ENCODE results near the gene TMEM222. TPM values are rescaled to one million over a fixed set of nuclear protein-coding genes. Genes with fewer than 3 reads are reported as not detected.

The TMEM222 gene
- total RNA-seq, 2 experiments from 2014 or later, result 38.4 to 40.2 TPM

DNA sequence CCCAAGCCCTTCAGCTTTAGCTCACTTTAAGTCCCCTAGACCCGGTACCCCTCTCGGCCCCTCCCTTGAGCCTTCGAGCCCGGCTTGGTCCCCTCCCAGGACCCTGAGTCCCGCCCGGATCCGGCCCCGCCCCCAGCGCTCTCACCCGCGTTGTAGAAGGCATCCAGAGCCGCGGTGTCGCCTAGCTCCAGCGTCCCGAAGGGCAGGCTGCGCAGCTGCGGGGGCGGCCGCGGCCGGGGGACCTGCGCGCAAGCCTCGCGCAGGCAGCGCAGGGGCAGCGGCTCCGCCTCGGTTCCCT is 44.1 kb downstream of the TMEM222 start:
- ChIA-PET POLR2A (interaction anchor here (0.6 kb wide), 1 partner anchor 64 kb away, joined by 3 read pairs; no protein-coding TSS in a partner anchor), CTCF (interaction anchor here (0.6 to 5.5 kb wide), 25 partner anchors 9 to 1712 kb away, joined by 3 to 53 read pairs (median 4); partner anchors contain the start of genes STX12, SYTL1 and WASF2)
- no peaks in the 10 kb centered on the region for H3K9me3 Mint-ChIP-seq
- H3K4me1 Mint-ChIP-seq, result peaks cover 46% of the 10 kb centered on the region
- H3K27ac Mint-ChIP-seq, result peak overlapping the region; percentile 82
- DNase-seq, result peak; percentile 79
- H3K36me3 Mint-ChIP-seq (ENCODE audit: low read depth), result no peaks in the 10 kb centered on the region
- H3K27me3 Mint-ChIP-seq, result no peaks in the 10 kb centered on the region
- peak overlapping the region; percentile 77 for H3K4me3 Mint-ChIP-seq

DNA sequence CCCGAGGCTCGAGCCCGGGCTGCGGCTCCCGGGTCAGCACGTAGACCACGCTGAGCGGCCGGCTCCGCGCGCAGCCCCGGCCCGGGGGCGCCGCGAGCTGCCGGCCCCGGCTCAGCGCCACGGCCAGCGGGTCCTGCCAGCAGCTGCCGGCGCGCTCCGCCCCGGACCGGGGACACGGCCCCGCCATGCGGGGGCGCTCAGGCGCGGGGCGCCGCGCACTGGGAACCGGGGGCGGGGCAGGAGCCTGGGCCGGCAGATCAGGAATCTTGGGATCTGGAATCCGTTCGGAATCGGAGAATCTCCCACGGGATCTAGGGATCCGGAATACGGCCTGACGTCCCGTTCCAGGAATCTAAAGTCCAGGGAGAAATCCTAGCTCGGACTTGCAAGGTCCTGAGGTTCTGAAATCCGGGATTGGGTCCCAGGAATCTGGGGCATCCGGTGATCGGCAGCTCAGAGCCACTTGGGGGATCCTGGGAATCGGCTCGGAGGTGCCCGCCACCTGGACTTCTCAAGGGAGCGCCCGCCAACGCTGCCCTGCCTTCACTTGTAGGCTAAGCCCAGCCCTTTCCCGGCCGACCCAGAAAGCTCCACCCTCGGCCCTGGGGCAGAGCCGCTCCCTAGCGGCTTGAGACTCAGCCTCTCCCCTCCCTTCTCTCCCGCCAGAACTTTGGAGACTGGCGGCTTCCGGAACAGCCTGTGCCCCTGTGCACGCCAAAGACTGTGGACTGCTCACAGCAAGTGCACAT is 44.6 kb downstream of the TMEM222 start, which contains the start of gene MAP3K6:
TSS of gene MAP3K6 (minus strand) at position 551 of the 749 bp plus-strand sequence. CDS start at position 187, 364 bp downstream.
- no peaks in the 10 kb centered on the region for H3K36me3 Mint-ChIP-seq (ENCODE audit: low read depth)
- H3K4me3 Mint-ChIP-seq, result peak within 1 kb of the TSS; percentile 77
- H3K27ac Mint-ChIP-seq, result peak within 1 kb of the TSS; percentile 82
- POLR2A ChIA-PET, result no interaction called here
- no peaks in the 10 kb centered on the region for H3K27me3 Mint-ChIP-seq
- CTCF ChIA-PET, result interaction anchor here (0.6 to 5.5 kb wide), 28 partner anchors 9 to 1713 kb away, joined by 3 to 53 read pairs (median 4); partner anchors contain the start of genes STX12, SYTL1 and WASF2
- peaks cover 44% of the 10 kb centered on the region for H3K4me1 Mint-ChIP-seq
- DNase-seq, result peak; percentile 36
- no peaks in the 10 kb centered on the region for H3K9me3 Mint-ChIP-seq

DNA sequence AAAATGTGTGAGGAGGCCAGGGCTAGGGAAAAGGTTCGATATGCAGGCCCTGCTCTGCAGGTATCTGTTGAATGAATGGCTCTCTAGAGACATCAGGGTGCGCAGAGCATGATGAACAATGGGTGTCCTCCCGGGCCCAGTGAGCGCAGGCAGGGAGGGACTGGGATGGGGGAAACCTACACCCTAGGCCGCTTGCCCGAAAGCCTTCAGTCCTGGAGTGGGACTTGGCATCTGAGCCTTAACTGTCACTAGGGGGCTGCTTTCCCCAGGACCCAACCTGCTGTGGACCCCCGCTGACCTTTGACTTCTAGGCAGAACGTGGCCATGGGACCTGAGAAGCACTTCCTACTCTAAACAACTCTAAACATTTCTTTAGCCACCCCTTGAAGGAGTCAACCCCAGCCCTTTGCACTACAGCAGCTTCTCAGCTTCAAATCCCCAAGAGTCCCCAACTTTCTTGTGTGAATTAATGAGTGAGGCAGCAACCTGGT is 45.2 kb downstream of the TMEM222 start:
- H3K36me3 Mint-ChIP-seq (ENCODE audit: low read depth), result no peaks in the 10 kb centered on the region
- H3K27me3 Mint-ChIP-seq, result no peaks in the 10 kb centered on the region
- peak overlapping the region; percentile 52 for H3K27ac Mint-ChIP-seq
- ChIA-PET CTCF (interaction anchor here (0.8 to 5.5 kb wide), 18 partner anchors 10 to 159 kb away, joined by 3 to 53 read pairs (median 6); partner anchors contain the start of genes SYTL1 and WASF2), POLR2A (no interaction called here)
- peak overlapping the region; percentile 67 for H3K4me3 Mint-ChIP-seq
- no peaks in the 10 kb centered on the region for H3K9me3 Mint-ChIP-seq
- H3K4me1 Mint-ChIP-seq, result peaks cover 44% of the 10 kb centered on the region
- no peak for DNase-seq

DNA sequence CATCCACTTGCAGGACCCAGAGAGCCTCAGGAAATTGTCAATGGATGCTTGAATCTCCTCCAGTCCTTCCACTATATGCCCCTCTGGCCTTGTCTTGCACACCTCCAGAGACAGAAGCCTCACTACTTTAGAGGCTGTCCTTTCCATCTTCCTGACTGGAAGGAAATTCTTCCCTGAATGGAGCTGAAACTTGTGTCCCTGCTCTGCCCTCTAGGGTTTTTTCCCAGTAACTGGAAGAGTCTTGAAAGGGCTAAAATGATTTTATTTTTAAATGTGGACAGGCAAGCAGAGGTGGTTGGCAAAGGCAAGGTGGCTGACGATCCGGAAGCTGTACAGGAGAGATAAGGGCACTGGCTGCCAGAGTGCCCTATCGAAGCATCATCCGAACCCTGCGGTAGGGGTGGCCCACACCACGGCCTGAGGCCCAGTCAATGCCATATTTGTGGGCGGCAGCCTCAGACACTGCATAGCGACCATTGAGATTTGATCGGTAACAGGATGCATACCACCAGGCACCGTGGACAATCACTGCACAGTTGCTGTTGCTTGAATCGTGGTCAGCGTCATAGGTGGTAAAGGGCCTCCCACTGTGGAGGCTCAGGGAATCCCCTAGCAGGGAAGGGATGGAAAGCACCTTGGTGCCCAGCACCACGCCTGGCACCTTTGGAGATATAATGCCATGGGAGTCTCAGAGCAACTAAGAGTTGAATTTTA is 47.1 kb downstream of the TMEM222 start:
- ChIA-PET CTCF (interaction anchor here (1.1 to 5.5 kb wide), 5 partner anchors 12 to 36 kb away, joined by 3 to 53 read pairs (median 4); no protein-coding TSS in a partner anchor), POLR2A (interaction anchor here (0.6 kb wide), 1 partner anchor 36 kb away, joined by 3 read pairs; no protein-coding TSS in a partner anchor)
- no peaks in the 10 kb centered on the region for H3K36me3 Mint-ChIP-seq (ENCODE audit: low read depth)
- H3K27ac Mint-ChIP-seq, result peak overlapping the region; percentile 75
- no peak for DNase-seq
- no peaks in the 10 kb centered on the region for H3K9me3 Mint-ChIP-seq
- peaks cover 44% of the 10 kb centered on the region for H3K4me1 Mint-ChIP-seq
- no peak overlapping the region for H3K4me3 Mint-ChIP-seq
- H3K27me3 Mint-ChIP-seq, result no peaks in the 10 kb centered on the region

DNA sequence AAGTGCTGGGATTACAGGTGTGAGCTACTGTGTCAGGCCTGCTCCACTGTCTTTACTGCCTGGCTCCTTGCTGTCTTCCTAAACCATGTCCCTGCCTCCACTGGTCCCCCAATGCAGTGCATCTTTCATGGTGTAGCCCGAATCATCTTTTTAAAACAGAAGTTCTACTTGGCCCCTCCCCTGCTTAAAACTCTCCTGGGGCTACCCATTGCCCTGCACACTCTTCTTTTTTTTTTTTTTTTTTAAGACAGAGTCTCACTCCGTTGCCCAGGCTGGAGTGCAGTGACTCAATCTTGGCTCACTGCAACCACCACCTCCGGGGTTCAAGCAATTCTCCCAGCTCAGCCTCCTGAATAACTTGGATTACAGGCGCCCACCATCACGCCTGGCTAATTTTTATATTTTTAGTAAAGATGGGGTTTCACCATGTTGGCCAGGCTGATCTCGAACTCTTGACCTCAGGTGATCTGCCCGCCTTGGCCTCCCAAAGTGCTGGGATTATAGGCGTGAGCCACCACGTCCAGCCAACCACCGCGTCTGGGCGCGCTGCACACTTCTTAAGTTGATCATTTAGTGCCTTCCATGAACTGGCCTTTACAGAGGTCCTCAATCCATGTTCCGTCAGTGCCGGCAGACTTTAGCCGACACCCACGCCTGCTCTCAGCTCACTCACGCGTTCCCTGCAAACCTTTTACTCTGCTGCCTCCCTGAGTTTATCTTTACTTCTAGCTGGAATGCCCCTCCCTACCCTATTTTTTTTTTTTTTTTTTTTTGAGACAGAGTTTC is 50.3 kb downstream of the TMEM222 start:
- Mint-ChIP-seq H3K4me3 (no peak overlapping the region), H3K4me1 (peaks cover 24% of the 10 kb centered on the region), H3K27me3 (peaks cover 2% of the 10 kb centered on the region), H3K27ac (no peak overlapping the region), H3K36me3 (ENCODE audit: low read depth) (no peaks in the 10 kb centered on the region), H3K9me3 (no peaks in the 10 kb centered on the region)
- CTCF ChIA-PET, result interaction anchor here (1.1 to 2.3 kb wide), 4 partner anchors 10 to 40 kb away, joined by 3 to 6 read pairs (median 4); partner anchors contain the start of gene CD164L2
- DNase-seq, result no peak
- POLR2A ChIA-PET, result no interaction called here

DNA sequence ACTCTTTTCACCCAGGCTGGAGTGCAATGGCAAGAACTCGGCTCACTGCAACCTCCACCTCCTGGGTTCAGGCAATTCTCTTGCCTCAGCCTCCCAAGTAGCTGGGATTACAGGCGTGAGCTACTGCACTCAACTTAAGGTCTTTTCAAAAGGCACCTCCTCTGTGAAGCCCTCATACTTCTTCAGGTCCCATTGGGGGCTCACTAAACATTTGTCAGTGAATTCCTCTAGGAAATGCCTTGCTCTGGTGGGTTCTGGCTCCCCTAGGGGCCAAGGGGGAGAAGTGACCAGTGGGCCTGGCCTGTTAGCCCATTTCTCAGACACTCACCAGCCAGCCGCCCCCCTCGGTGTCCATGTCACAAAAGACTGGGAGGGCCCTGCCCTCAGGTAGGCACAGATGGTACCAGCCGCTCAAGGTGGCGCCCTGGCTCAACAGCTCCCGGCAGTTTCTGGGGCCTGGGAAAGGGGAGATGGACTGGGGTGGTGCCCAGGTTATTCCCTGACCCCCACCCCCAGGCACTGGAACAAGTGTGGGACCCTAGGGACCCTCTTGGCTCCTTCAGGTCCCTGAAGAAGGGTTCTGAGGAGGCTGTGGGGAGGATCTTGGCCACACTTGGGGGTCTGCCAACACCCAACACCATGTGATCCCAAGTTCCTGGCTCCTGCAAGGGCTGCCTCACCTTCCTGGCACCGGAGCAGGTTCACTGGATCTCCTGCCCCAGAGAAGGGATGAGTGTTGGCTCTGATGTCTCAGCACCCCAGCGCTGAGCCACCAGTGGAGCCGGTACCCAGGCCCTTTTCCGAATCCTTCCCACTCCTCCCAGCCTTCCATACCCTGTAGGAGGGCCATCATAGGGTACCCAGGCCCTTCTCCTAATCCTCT is 51.1 kb downstream of the TMEM222 start:
- peaks cover 18% of the 10 kb centered on the region for H3K4me1 Mint-ChIP-seq
- peak overlapping the region; percentile 11 for H3K27ac Mint-ChIP-seq
- ChIA-PET CTCF (interaction anchor here (1.1 to 2.3 kb wide), 3 partner anchors 10 to 41 kb away, joined by 3 to 6 read pairs (median 4); partner anchors contain the start of gene CD164L2), POLR2A (no interaction called here)
- no peaks in the 10 kb centered on the region for H3K36me3 Mint-ChIP-seq (ENCODE audit: low read depth)
- H3K9me3 Mint-ChIP-seq, result no peaks in the 10 kb centered on the region
- H3K27me3 Mint-ChIP-seq, result peaks cover 2% of the 10 kb centered on the region
- H3K4me3 Mint-ChIP-seq, result no peak overlapping the region
- DNase-seq, result no peak

DNA sequence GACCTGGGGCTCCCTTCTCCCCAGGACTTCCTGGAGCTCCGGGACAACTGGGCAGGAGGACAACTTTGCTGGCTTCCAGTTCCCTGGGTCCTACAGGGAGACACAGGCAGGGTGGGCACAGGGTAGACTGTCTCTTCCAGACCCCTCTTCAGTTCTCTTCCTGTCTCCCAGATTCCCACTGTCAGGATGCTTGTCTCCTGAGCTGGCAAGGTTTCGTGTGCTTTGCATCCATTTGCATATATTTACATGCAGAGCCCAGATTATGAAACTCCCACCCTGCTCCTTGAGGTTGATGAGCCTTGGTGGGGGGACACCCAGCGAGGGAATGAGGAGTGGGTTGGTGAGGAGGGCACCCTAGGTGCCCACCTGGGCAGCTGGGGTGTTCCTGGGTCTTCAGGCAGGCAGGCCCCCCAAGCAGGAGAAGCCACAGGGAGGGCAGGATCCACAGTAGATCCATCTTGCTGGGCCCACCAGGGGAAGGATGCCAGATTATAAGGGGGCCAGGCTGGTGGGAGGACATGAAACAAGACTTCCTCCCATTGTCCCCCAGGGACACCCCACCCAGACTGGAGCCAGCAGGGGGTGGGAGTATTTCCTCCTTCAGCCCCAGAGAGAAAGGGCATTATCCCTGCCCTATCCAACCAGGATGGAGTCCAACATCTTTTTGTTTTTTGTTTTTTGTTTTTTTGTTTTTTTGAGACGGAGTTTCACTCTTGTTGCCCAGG is 52.6 kb downstream of the TMEM222 start, which contains the start of gene FCN3:
TSS of gene FCN3 (minus strand) at position 463 of the 725 bp plus-strand sequence. CDS start at position 457, 6 bp downstream.
- no peaks in the 10 kb centered on the region for H3K9me3 Mint-ChIP-seq
- no peaks in the 10 kb centered on the region for H3K36me3 Mint-ChIP-seq (ENCODE audit: low read depth)
- no peak within 1 kb of the TSS for H3K4me3 Mint-ChIP-seq
- DNase-seq, result no peak
- ChIA-PET POLR2A (interaction anchor here (0.6 kb wide), 1 partner anchor 15 kb away, joined by 9 read pairs; no protein-coding TSS in a partner anchor), CTCF (interaction anchor here (1.4 kb wide), 1 partner anchor 17 kb away, joined by 8 read pairs; no protein-coding TSS in a partner anchor)
- peaks cover 2% of the 10 kb centered on the region for H3K27me3 Mint-ChIP-seq
- H3K4me1 Mint-ChIP-seq, result peaks cover 7% of the 10 kb centered on the region
- H3K27ac Mint-ChIP-seq, result peak within 1 kb of the TSS; percentile 11

DNA sequence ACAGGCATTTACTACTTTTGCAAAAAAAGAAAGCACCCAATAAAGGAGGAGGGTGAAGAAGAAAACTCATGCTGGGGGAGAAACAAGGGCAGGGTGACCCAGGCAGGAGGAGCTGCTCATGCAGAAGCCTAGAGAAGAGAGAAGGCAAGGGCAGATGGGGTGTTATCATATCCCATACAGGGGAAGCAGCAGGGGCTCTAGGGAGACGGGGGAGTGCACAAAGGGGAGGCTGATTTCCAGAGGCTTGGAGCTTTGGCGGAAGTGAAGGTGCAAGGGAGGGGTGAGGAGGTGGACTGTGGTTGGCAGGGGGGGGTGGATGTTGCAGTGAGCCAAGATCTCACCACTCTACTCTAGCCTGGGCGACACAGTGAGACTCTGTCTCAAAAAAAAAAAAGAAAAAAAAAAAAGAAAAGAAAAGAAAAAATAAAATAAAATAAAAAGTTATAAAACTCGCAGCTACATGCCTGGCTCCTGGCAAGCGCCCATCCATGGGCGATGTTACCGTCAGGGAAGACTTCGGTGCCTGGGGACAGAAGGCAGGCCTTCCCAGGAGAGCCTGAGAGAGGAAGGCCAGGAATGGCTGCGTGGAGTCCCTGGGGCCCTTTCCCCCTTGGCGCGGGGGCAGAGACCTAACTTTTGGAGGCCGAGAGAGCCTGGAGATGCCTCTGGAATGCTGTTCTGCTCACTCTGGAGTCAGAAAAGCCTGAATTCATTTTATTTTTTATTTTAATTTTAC is 56.0 kb downstream of the TMEM222 start:
- Mint-ChIP-seq H3K4me3 (no peak overlapping the region), H3K4me1 (no peaks in the 10 kb centered on the region), H3K27me3 (peaks cover 5% of the 10 kb centered on the region), H3K27ac (no peak overlapping the region), H3K9me3 (no peaks in the 10 kb centered on the region), H3K36me3 (ENCODE audit: low read depth) (no peaks in the 10 kb centered on the region)
- ChIA-PET POLR2A (no interaction called here), CTCF (interaction anchor here (0.6 to 1.9 kb wide), 6 partner anchors 10 to 78 kb away, joined by 3 to 5 read pairs (median 4); partner anchors contain the start of gene MAP3K6)
- DNase-seq, result no peak

DNA sequence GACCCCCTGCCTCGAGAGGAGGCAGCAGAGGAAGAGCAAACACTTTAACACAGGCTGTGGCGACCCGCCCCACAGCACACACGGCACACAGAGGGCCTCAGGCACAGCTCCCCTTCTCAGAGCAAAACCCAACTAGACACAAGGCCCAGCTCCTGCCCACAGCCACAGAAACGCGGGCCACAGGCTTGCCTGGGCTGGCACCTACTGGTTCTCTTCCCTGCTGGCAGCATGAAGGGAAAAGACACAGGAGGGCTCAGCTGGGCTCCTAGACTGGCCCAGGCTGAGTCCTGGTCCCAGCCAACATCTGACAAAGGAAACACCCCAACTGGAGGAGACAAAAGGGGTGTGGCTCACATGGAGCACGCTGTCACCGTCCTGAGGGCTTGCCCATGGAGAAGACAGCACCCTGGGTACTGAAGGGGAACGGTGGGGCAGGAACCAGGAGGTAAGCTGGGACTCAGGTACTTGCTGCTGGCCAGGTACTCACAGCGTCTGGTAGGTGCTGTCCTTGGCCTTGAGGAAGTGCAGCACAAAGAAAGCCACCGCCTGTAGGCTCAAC is 57.7 kb downstream of the TMEM222 start:
- CTCF ChIA-PET, result interaction anchor here (0.7 to 2.1 kb wide), 3 partner anchors 8 to 22 kb away, joined by 3 to 5 read pairs (median 4); partner anchors contain the start of gene MAP3K6
- Mint-ChIP-seq H3K27me3 (peaks cover 5% of the 10 kb centered on the region), H3K9me3 (no peaks in the 10 kb centered on the region), H3K4me3 (no peak overlapping the region), H3K4me1 (no peaks in the 10 kb centered on the region), H3K36me3 (ENCODE audit: low read depth) (no peaks in the 10 kb centered on the region), H3K27ac (no peak overlapping the region)
- POLR2A ChIA-PET, result no interaction called here
- no peak for DNase-seq

DNA sequence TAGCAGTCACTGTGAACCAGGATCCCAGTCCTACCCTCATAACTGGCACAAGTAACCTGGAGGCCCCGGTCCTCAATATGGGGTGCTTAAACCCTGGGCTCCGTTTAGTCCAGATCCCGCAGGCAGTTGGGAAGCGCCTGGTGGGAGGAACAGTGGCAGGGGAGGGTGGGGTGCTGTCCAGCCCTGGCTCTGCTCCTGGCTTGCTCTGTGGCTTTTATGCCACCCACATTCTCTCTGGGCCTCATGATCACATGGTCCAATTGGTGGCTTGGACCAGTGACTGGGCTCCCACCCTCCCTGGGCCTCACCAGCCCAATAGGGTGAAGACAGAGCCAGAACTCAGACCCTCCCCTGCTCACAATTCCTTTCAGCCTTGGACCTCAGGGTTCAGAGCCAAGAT is 58.3 kb downstream of the TMEM222 start:
- Mint-ChIP-seq H3K27me3 (peaks cover 5% of the 10 kb centered on the region), H3K4me1 (no peaks in the 10 kb centered on the region), H3K27ac (no peak overlapping the region), H3K9me3 (no peaks in the 10 kb centered on the region), H3K4me3 (no peak overlapping the region), H3K36me3 (ENCODE audit: low read depth) (no peaks in the 10 kb centered on the region)
- no peak for DNase-seq
- ChIA-PET CTCF (interaction anchor here (2.1 kb wide), 1 partner anchor 23 kb away, joined by 5 read pairs; no protein-coding TSS in a partner anchor), POLR2A (no interaction called here)
